Measurements from ENCODE around the gene FBXO10.

Gene FBXO10

DNA sequence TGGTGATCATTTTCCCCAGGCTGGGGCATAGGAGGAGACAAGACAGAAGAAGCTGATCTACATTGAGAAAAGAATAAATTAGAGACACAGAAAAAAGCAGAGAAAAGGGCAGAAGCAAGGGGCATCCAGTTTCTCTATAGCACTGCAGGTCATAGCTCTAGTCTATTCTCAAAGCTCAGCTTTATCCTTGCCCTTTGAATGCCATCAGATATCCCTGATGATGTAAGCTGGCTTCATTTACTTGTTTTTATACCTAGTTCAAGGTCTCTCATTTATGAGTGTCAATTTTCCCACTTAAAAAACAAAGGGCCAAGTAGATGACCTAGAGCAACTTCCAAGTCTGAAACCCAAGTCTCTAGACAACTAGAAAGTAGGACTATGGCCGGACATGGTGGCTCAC is 32.7 kb downstream of the FBXO10 start:
- no peak for DNase-seq
- H3K4me3 Mint-ChIP-seq: no peak overlapping the region
- no peaks in the 10 kb centered on the region for H3K27me3 Mint-ChIP-seq
- ATAC-seq: no peak
- H3K9me3 Mint-ChIP-seq: no peaks in the 10 kb centered on the region
- no peaks in the 10 kb centered on the region for H3K4me1 Mint-ChIP-seq
- peak overlapping the region in 1 of 2 donors; percentile 52 for H3K27ac Mint-ChIP-seq

DNA sequence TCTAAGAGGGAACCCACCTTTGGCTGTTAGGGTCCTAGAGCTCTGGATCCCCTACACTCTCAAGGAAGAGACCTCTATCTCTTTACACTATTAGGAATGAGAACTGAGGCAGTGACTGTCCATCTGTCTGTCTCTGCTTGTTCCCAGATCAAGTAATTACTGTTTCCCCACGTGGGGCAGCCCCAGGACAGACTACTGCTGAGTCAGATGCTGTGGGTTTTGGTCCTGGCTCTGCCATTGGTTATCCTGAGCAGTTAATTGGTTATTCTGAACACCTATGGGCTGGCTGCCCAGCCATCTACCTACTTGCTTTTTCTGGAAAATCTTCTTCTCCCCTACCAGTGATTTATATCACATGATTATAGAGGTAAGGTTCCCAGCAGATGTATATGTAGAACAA is 33.3 kb downstream of the FBXO10 start:
- H3K27me3 Mint-ChIP-seq: no peaks in the 10 kb centered on the region
- no peaks in the 10 kb centered on the region for H3K9me3 Mint-ChIP-seq
- no peak overlapping the region for H3K4me3 Mint-ChIP-seq
- ATAC-seq (no peak), DNase-seq (no peak)
- no peaks in the 10 kb centered on the region for H3K4me1 Mint-ChIP-seq
- H3K27ac Mint-ChIP-seq: no peak overlapping the region

DNA sequence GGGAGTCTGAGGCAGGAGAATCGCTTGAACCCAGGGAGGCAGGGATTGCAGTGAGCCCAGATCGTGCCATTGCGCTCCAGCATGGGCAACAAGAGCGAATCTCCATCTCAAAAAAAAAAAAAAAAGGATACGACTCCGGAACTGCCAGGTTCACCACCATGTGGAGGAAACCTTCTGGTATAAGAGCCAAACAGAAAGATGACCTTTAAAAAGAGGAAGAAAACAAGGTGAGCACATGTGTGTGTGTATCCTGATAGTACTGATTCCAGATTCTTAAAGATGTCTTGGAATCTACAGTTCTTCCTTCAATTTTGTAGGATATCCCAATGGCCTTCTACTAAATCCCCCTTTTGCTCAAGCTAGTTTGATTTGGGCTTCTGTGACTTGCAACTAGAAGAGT is 33.7 kb downstream of the FBXO10 start:
- ATAC-seq: no peak
- H3K27ac Mint-ChIP-seq: no peak overlapping the region
- no peaks in the 10 kb centered on the region for H3K4me1 Mint-ChIP-seq
- H3K4me3 Mint-ChIP-seq: no peak overlapping the region
- no peaks in the 10 kb centered on the region for H3K9me3 Mint-ChIP-seq
- no peaks in the 10 kb centered on the region for H3K27me3 Mint-ChIP-seq
- DNase-seq: no peak

GRCh38 chr9:37541465-37541864 is 34.7 kb downstream of the FBXO10 start:
- no peaks in the 10 kb centered on the region for H3K4me1 Mint-ChIP-seq
- H3K27ac Mint-ChIP-seq: no peak overlapping the region
- no peak overlapping the region for H3K4me3 Mint-ChIP-seq
- no peaks in the 10 kb centered on the region for H3K27me3 Mint-ChIP-seq
- no peak for DNase-seq
- no peaks in the 10 kb centered on the region for H3K9me3 Mint-ChIP-seq
- no peak for ATAC-seq

- ATAC-seq: no peak
- H3K4me1 Mint-ChIP-seq: no peaks in the 10 kb centered on the region
- H3K9me3 Mint-ChIP-seq: no peaks in the 10 kb centered on the region
- no peak for DNase-seq
- H3K4me3 Mint-ChIP-seq: no peak overlapping the region
- H3K27me3 Mint-ChIP-seq: no peaks in the 10 kb centered on the region
- peak overlapping the region in 1 of 2 donors; percentile 22 for H3K27ac Mint-ChIP-seq
Observed at GRCh38 chr9:37540634-37541033, 35.5 kb downstream of the FBXO10 start.

DNA sequence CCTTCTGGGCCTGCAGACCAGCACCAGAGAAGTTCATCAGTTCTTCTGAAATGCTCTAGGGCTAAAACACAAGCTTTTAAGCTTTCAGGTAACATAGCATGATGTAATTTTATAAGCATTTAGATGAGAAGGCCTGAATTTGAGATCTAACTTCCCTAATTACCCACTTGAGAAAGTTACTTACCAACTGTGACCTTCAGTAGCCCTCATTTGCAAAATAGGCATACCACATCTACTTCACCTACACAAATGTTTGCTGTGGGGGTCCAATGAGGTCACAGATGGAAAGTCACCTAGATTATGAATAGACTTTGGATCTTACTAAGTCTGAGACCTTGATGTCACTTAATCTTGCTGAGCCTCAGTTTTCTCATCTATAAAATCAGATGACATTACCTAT is 36.5 kb downstream of the FBXO10 start:
- DNase-seq (no peak), ATAC-seq (no peak)
- no peaks in the 10 kb centered on the region for H3K27me3 Mint-ChIP-seq
- no peaks in the 10 kb centered on the region for H3K9me3 Mint-ChIP-seq
- no peak overlapping the region for H3K4me3 Mint-ChIP-seq
- H3K27ac Mint-ChIP-seq: no peak overlapping the region
- H3K4me1 Mint-ChIP-seq: no peaks in the 10 kb centered on the region

GRCh38 chr9:37538099-37538498 is 38.1 kb downstream of the FBXO10 start:
- Mint-ChIP-seq H3K27me3 (no peaks in the 10 kb centered on the region), H3K9me3 (no peaks in the 10 kb centered on the region), H3K4me1 (no peaks in the 10 kb centered on the region), H3K27ac (no peak overlapping the region), H3K4me3 (no peak overlapping the region)
- DNase-seq (no peak), ATAC-seq (no peak)

- ATAC-seq (no peak), DNase-seq (no peak)
- no peaks in the 10 kb centered on the region for H3K4me1 Mint-ChIP-seq
- H3K4me3 Mint-ChIP-seq: no peak overlapping the region
- H3K27ac Mint-ChIP-seq: peak overlapping the region in 1 of 2 donors; percentile 34
- H3K27me3 Mint-ChIP-seq: no peaks in the 10 kb centered on the region
- no peaks in the 10 kb centered on the region for H3K9me3 Mint-ChIP-seq
Observed at GRCh38 chr9:37534901-37535300, 41.3 kb downstream of the FBXO10 start.

DNA sequence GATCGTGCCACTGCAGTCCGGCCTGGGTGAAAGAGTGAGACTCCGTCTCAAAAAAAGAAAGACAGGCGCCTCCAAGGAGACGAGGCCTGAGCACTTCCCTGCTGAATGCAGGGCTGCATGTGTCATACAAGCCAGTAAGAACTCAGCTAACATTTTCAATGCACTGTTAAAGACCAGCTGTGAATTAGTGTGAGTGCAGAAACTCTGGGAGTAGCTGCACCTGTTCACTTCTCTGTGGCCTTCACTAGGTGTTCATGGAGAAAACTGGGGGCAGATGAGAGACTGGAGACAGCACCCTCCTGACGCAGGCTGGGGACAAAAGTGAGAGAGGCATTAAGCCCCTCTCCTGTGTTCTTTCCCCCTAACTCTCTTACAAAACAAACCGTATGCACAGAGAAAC is 41.8 kb downstream of the FBXO10 start:
- Mint-ChIP-seq H3K27me3 (no peaks in the 10 kb centered on the region), H3K9me3 (no peaks in the 10 kb centered on the region), H3K4me1 (no peaks in the 10 kb centered on the region), H3K27ac (no peak overlapping the region), H3K4me3 (no peak overlapping the region)
- DNase-seq: no peak
- no peak for ATAC-seq

DNA sequence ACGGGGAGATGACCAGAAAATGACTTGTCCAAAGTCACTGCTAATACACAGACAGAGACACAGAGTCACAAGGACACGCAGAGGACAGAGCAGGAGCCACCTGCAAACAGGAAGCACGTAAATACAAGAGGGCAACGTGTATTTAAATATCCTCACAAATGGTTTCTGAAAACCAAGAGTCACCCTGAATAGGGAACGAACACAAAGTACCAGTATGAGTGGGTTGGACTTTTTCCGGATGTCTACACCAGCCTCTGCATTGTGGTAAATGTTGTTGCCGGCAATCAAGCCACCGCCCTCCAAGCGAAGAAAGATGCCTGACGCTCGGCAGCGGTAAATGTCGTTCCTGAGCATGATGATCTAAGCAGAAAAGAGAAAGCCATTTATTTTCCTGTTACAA is 44.5 kb downstream of the FBXO10 start:
- H3K4me3 Mint-ChIP-seq: no peak overlapping the region
- no peak overlapping the region for H3K27ac Mint-ChIP-seq
- no peak for DNase-seq

GRCh38 chr9:37528652-37529471 is 47.3 kb downstream of the FBXO10 start:
- H3K9me3 Mint-ChIP-seq: no peaks in the 10 kb centered on the region
- H3K4me1 Mint-ChIP-seq: peaks cover 8% of the 10 kb centered on the region
- DNase-seq (peak in 1 of 2 donors; percentile 41), ATAC-seq (peak; percentile 77)
- H3K27ac Mint-ChIP-seq: peak overlapping the region in 1 of 2 donors; percentile 15
- H3K4me3 Mint-ChIP-seq: no peak overlapping the region
- H3K27me3 Mint-ChIP-seq: no peaks in the 10 kb centered on the region

More for the DNA sequence above, 44.5 kb downstream of the FBXO10 start:
- no peaks in the 10 kb centered on the region for H3K9me3 Mint-ChIP-seq
- ATAC-seq: peak; percentile 46
- H3K4me1 Mint-ChIP-seq: peaks cover 8% of the 10 kb centered on the region
- no peaks in the 10 kb centered on the region for H3K27me3 Mint-ChIP-seq

DNA sequence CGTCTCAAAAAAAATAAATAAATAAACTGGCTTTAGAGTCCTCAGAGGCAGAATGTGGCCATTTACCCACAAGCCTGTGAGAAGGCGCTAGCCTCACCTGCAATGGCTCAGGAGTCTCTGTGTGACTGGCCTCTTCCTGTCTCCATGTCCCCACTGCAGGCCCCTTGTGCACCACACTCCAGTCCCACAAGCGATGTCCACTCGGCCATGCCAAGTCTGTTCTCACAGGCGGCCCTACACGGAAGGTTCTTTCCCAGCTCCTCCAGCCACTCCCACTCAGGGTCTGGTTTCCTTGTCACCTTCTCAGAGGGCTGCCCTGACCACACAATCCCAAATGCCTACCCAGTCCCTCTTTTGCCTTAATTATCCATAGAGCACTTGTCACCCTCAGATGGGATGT is 52.3 kb downstream of the FBXO10 start:
- no peak for DNase-seq
- ATAC-seq: no peak
- H3K27ac Mint-ChIP-seq: no peak overlapping the region
- no peaks in the 10 kb centered on the region for H3K9me3 Mint-ChIP-seq
- H3K27me3 Mint-ChIP-seq: no peaks in the 10 kb centered on the region
- H3K4me1 Mint-ChIP-seq: peaks cover 4% of the 10 kb centered on the region
- H3K4me3 Mint-ChIP-seq: no peak overlapping the region

- no peaks in the 10 kb centered on the region for H3K27me3 Mint-ChIP-seq
- no peak for ATAC-seq
- H3K4me1 Mint-ChIP-seq: no peaks in the 10 kb centered on the region
- no peaks in the 10 kb centered on the region for H3K9me3 Mint-ChIP-seq
- peak overlapping the region in 1 of 2 donors; percentile 65 for H3K27ac Mint-ChIP-seq
- DNase-seq: no peak
- H3K4me3 Mint-ChIP-seq: no peak overlapping the region
Observed at GRCh38 chr9:37522971-37523370, 53.2 kb downstream of the FBXO10 start.

GRCh38 chr9:37521111-37521510 is 55.1 kb downstream of the FBXO10 start:
- no peaks in the 10 kb centered on the region for H3K4me1 Mint-ChIP-seq
- peak overlapping the region in 1 of 2 donors; percentile 81 for H3K27ac Mint-ChIP-seq
- H3K9me3 Mint-ChIP-seq: no peaks in the 10 kb centered on the region
- no peaks in the 10 kb centered on the region for H3K27me3 Mint-ChIP-seq
- DNase-seq (no peak), ATAC-seq (no peak)
- no peak overlapping the region for H3K4me3 Mint-ChIP-seq

DNA sequence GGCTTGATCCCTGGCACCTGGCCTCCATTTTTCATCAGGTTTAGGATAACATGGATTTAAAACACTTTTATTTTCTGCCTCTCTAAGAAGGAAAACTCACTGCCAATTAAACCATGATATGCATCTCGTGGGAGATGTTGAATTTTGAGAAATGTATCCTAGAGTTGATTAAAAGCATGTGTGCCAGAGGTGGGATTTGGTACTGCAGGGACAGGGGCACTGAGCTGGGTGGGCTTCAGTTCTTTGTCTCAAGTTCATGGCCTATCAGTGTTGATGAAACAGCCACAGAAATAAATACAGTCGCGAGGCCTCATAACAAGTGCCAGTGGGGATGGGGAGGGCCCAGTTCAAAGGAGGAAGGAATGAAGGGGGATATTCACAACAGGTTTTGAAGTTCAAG is 55.5 kb downstream of the FBXO10 start:
- H3K9me3 Mint-ChIP-seq: no peaks in the 10 kb centered on the region
- no peaks in the 10 kb centered on the region for H3K4me1 Mint-ChIP-seq
- no peaks in the 10 kb centered on the region for H3K27me3 Mint-ChIP-seq
- H3K27ac Mint-ChIP-seq: peak overlapping the region in 1 of 2 donors; percentile 81
- H3K4me3 Mint-ChIP-seq: no peak overlapping the region
- no peak for DNase-seq
- no peak for ATAC-seq

DNA sequence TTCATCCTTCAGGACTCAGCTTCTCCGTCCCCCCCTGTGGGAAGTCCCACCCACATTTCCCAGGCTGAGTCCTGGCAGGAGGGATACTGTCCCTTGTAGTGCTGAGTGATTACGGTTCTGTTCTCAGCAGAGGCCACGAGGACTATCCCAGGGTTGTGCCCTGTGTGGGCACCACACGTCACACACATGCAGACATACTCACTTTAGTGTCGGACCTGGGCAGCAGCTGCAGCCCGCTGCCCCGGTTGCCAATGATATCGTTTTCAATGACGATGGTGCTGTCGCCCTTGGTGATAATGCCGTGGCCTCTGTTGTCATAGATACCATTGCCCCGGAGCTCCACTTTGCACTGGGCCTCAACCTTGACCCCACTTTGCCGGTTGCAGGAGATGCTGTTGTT is 58.3 kb downstream of the FBXO10 start:
- no peak overlapping the region for H3K4me3 Mint-ChIP-seq
- no peak for ATAC-seq
- no peaks in the 10 kb centered on the region for H3K9me3 Mint-ChIP-seq
- H3K27ac Mint-ChIP-seq: no peak overlapping the region
- H3K27me3 Mint-ChIP-seq: no peaks in the 10 kb centered on the region
- no peak for DNase-seq
- no peaks in the 10 kb centered on the region for H3K4me1 Mint-ChIP-seq
